Measurements from ENCODE around the gene KRTAP9-8.
"Not testable (repeated sequence)": the region's sequence is repeated elsewhere in the genome, so short reads cannot be mapped to it uniquely, and the experiment has no call there.

The KRTAP9-8 gene, protein sequence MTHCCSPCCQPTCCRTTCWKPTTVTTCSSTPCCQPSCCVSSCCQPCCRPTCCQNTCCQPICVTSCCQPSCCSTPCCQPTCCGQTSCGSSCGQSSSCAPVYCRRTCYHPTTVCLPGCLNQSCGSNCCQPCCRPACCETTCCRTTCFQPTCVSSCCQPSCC

DNA sequence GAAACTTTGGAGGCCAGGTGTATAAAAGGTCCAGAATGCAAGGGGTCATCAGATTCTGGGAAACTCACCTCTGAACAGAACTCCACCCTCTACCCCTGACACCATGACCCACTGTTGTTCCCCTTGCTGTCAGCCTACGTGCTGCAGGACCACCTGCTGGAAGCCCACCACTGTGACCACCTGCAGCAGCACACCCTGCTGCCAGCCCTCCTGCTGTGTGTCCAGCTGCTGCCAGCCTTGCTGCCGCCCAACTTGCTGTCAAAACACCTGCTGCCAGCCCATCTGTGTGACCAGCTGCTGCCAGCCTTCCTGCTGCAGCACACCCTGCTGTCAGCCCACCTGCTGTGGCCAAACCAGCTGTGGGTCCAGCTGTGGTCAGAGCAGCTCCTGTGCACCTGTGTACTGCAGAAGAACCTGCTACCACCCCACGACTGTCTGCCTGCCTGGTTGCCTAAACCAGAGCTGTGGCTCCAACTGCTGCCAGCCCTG is at the start of gene KRTAP9-8:
TSS of gene KRTAP9-8 (plus strand) at position 51 of the 489 bp plus-strand sequence. CDS start at position 104, 53 bp downstream.
- not testable (repeated sequence) for DNase-seq (ENCODE audit: low read depth in 4 of 4, low spot score in 1 of 4)

- not testable (repeated sequence) for DNase-seq (ENCODE audit: low read depth in 4 of 4, low spot score in 1 of 4)
Observed at GRCh38 chr17:41189837-41190318, 47.9 kb upstream of the KRTAP9-8 start, which contains the start of gene KRTAP9-1. Gene KRTAP9-1, plus strand, starts transcription at chr17:41189887. Its CDS starts 0 bp downstream, at chr17:41189887.

GRCh38 chr17:41190328-41190727 is 47.5 kb upstream of the KRTAP9-8 start:
- DNase-seq (ENCODE audit: low read depth in 4 of 4, low spot score in 1 of 4): no peak

GRCh38 chr17:41196068-41196467 is 41.7 kb upstream of the KRTAP9-8 start:
- DNase-seq (ENCODE audit: low read depth in 4 of 4, low spot score in 1 of 4): no peak

GRCh38 chr17:41199421-41200078 is 38.2 kb upstream of the KRTAP9-8 start:
- DNase-seq (ENCODE audit: low read depth in 4 of 4, low spot score in 1 of 4): no peak

- DNase-seq (ENCODE audit: low read depth in 4 of 4, low spot score in 1 of 4): no peak
Observed at GRCh38 chr17:41211845-41212466, 25.8 kb upstream of the KRTAP9-8 start.

DNA sequence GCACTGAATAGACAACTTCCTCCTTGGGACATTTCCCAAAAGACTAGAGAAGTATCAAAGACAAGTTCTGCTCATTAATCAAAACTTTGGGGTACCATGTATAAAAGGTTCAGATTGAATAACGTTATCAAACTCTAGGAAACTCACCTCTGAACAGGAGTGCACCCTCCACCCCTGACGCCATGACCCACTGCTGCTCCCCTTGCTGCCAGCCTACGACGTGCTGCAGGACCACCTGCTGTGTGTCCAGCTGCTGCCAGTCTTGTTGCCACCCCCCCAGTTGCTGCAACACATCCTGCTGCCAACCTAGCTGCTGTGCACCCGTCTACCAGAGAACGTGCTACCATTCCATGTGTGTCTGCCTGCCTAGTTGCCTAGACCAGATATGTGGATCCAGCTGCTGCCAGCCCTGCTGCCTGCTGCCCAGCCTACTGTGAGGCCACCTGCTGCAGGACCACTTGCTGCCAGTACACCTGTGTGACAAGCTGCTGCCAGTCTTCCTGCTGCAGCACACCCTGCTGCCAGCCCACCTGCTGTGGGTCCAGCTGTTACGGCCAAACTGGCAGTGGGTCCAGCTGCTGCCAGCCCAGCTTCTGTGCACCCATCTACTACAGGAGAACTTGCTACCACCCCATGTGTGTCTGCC is 25.2 kb upstream of the KRTAP9-8 start:
- no peak for DNase-seq (ENCODE audit: low read depth in 4 of 4, low spot score in 1 of 4)

DNA sequence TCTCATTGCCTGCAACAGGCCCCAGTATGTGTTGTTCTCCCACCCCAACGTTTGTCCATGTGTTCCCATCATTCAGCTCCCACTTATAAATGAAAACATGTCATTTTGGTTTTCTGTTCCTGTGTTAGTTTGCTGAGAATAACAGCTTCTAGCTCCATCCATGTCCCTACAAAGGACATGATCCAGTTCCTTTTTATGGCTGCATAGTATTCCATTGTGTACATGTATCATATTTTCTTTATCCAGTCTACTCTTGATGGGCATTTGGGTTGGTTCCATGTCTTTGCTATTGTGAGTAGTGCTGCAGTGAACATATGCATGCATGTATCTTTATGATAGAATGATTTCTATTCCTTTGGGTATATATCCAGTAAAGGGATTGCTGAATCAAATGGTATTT is 22.1 kb upstream of the KRTAP9-8 start:
- DNase-seq (ENCODE audit: low read depth in 4 of 4, low spot score in 1 of 4): no peak

DNA sequence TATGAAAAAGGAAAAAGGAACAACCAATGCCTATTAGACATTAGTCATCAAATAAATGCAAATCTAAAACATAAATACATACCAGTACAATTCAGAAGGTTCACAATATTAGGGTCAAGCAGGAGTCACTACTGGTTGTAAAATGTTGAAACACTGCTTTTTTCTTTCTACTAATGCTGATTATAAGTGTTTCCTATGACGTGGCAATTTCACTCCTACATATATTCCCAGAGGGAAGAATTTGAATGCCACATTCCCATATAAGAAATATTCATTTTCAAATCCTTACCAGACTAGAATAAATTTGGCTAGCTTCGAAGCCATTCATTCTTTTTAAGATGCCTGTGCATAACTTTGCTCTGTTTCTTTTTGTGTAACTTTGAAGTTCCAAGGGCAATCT is 14.0 kb upstream of the KRTAP9-8 start:
- DNase-seq (ENCODE audit: low read depth in 4 of 4, low spot score in 1 of 4): no peak

DNA sequence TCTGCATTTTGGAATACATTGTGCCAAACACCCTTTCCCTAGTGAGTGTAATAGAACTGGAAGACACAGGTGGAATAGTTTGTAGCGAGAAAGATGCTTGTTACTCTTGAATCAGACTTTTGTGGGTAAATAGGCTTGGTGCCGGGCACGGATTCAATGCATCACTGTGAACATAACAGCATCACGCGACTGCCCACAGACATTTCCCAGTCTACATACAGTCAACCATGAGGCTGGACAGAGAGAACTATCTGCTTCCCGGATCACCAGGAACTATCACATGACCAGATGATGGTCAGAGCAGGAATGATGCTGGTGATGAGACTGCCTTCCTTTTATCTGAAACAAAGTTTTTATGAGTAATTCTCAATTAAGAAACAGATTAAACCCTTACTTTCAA is 11.7 kb upstream of the KRTAP9-8 start:
- no peak for DNase-seq (ENCODE audit: low read depth in 4 of 4, low spot score in 1 of 4)

- DNase-seq (ENCODE audit: low read depth in 4 of 4, low spot score in 1 of 4): not testable (repeated sequence)
Observed at GRCh38 chr17:41226598-41227095, 11.2 kb upstream of the KRTAP9-8 start, which contains the start of gene KRTAP9-2. Gene KRTAP9-2, plus strand, starts transcription at chr17:41226648. Its CDS starts 7 bp downstream, at chr17:41226655.

GRCh38 chr17:41230094-41230493 is 7.7 kb upstream of the KRTAP9-8 start:
- DNase-seq (ENCODE audit: low read depth in 4 of 4, low spot score in 1 of 4): no peak

- no peak for DNase-seq (ENCODE audit: low read depth in 4 of 4, low spot score in 1 of 4)
Observed at GRCh38 chr17:41231731-41232130, 6.1 kb upstream of the KRTAP9-8 start.

GRCh38 chr17:41232399-41233105 is 5.2 kb upstream of the KRTAP9-8 start, which contains the start of gene KRTAP9-3:
Gene KRTAP9-3, plus strand, starts transcription at chr17:41232449. Its CDS starts 53 bp downstream, at chr17:41232502.
- not testable (repeated sequence) for DNase-seq (ENCODE audit: low read depth in 4 of 4, low spot score in 1 of 4)

DNA sequence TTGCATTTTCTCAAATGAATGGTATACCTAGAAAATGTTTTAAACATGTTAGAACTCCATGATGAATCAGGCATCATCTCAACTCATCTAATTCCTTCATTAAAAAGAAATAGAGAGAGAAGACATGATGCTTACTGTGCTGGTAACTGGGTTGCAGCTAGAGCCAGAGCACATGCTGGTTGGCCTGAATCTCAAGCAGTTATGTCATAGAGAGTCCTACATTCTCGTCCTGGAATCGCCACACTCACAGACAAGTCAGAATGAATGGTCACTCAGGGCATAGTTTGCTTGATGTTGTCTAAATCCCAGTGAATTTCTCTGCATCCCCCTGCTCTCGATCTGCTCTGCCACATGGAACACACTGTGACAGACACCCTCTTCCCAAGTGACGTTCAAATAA is 683 bp upstream of the KRTAP9-8 start:
- not testable (repeated sequence) for DNase-seq (ENCODE audit: low read depth in 4 of 4, low spot score in 1 of 4)

GRCh38 chr17:41246995-41247787 is 9.4 kb downstream of the KRTAP9-8 start:
- not testable (repeated sequence) for DNase-seq (ENCODE audit: low read depth in 4 of 4, low spot score in 1 of 4)

- DNase-seq (ENCODE audit: low read depth in 4 of 4, low spot score in 1 of 4): not testable (repeated sequence)
Observed at GRCh38 chr17:41249637-41250240, 11.9 kb downstream of the KRTAP9-8 start, which contains the start of gene KRTAP9-4. Gene KRTAP9-4, plus strand, starts transcription at chr17:41249687. Its CDS starts 34 bp downstream, at chr17:41249721.

DNA sequence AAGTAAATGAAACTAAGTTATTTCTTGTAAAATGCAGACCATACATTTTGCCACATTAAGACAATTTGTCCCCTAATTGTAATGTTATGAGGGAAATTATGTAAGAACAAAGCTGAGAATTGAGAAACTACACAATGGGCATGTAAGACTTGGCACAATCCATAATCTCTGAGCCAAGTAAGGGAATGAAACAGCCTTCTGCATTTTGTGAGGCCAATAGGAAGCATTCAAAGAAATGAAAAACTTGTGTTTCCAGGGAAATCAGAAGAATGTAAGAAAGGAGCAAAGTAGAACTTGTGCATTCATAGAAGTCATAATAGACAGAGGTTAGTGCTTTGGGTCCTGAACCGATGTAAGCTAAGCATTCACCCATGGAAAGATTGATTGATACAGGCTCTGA is 13.5 kb downstream of the KRTAP9-8 start:
- DNase-seq (ENCODE audit: low read depth in 4 of 4, low spot score in 1 of 4): no peak

- DNase-seq (ENCODE audit: low read depth in 4 of 4, low spot score in 1 of 4): no peak
Observed at GRCh38 chr17:41254861-41255260, 17.1 kb downstream of the KRTAP9-8 start.

Measured in stimulated activated CD4-positive, alpha-beta T cell treated with anti-CD3 and anti-CD28 coated beads, Interleukin-1b, Interleukin-23, amount 100 ng/mL, for 24 hours (primary cell).